Smooth muscle cell (in vitro differentiated cells): ENCODE data around the gene C1orf167. TPM values are rescaled to one million over a fixed set of nuclear protein-coding genes. Genes with fewer than 3 reads are reported as not detected.

Experiments
- DNase-seq: peaks from one replicate; lab custom pipeline; 2025; ENCODE audit not compliant: unreplicated experiment; lab: John Stamatoyannopoulos, UW
- H2AFZ ChIP-seq: fragments of 200-600 bp; sonication (generic); 2 replicates; pipeline ENCODE4 v1.6.0; 2016; ENCODE audit warnings: antibody characterized with exemption, low read depth, mild to moderate bottlenecking
- H3F3A ChIP-seq: fragments of 200-600 bp; sonication (generic); 2 replicates; pipeline ENCODE4 v1.6.0; 2017; ENCODE audit warnings: antibody characterized with exemption, low read depth
- H3K27ac ChIP-seq: fragments of 200-600 bp; sonication (generic); 2 replicates; pipeline ENCODE4 v1.5.1; 2016; ENCODE audit warnings: low read depth, mild to moderate bottlenecking
- H3K27me3 ChIP-seq: fragments of 200-600 bp; sonication (generic); 2 replicates; pipeline ENCODE4 v1.6.1; 2016; ENCODE audit warnings: low read depth, mild to moderate bottlenecking
- H3K36me3 ChIP-seq: fragments of 200-600 bp; sonication (generic); 2 replicates; pipeline ENCODE4 v1.5.1; 2016; ENCODE audit warnings: low read depth
- H3K4me1 ChIP-seq: fragments of 200-600 bp; sonication (generic); 2 replicates; pipeline ENCODE4 v1.5.1; 2016; ENCODE audit warnings: low read depth
- H3K4me2 ChIP-seq: fragments of 200-600 bp; sonication (generic); 2 replicates; pipeline ENCODE4 v1.6.0; 2016; ENCODE audit warnings: mild to moderate bottlenecking
- H3K4me3 ChIP-seq: fragments of 200-600 bp; sonication (generic); 2 replicates; pipeline ENCODE4 v1.5.1; 2016; ENCODE audit warnings: mild to moderate bottlenecking
- H3K79me2 ChIP-seq: fragments of 200-600 bp; sonication (generic); 2 replicates; pipeline ENCODE4 v1.6.0; 2016; ENCODE audit warnings: low read depth, mild to moderate bottlenecking
- H3K9ac ChIP-seq: fragments of 200-600 bp; sonication (generic); 2 replicates; pipeline ENCODE4 v1.6.0; 2016; ENCODE audit warnings: low read depth
- H3K9me3 ChIP-seq: fragments of 200-600 bp; sonication (generic); replicated peaks from 2 replicates; pipeline ENCODE4 v1.5.1; 2016; ENCODE audit warnings: low read depth
- H4K20me1 ChIP-seq: fragments of 200-600 bp; sonication (generic); 2 replicates; pipeline ENCODE4 v1.6.0; 2016; ENCODE audit warnings: low read depth
- WGBS: methylation state at CpG from one replicate; pipeline ENCODE4 v1.1.7; 2016; ENCODE audit warnings: low lambda C conversion rate; 5-methylcytosine and 5-hydroxymethylcytosine counted together
- polyA plus RNA-seq: library from polyadenylated mRNA; unstranded; fragments of >200 nt; fragmentation: Nextera tagmentation; extraction: Ambion mirVana; gene quantifications from 2 replicates; pipeline ENCODE4 v1.2.1, GENCODE V29; 2016
- total RNA-seq: library from RNA; depleted of rRNA; stranded (reverse); fragments of >200 nt; gene quantifications from 2 replicates; pipeline ENCODE4 v1.2.3, GENCODE V29; 2014
- TF ChIP-seq, protein P1 (sequence below): fragments of 200-600 bp; sonication (generic); IDR thresholded peaks from 2 replicates; pipeline ENCODE4 v1.5.1; 2017; ENCODE audit warnings: borderline replicate concordance, mild to moderate bottlenecking, antibody characterized with exemption; ENCODE audit not compliant: insufficient read depth, poor library complexity, severe bottlenecking

The C1orf167 gene
- total and polyA plus RNA-seq, 2 experiments from 2014 or later = 0.70 TPM; not detected in 1

DNA sequence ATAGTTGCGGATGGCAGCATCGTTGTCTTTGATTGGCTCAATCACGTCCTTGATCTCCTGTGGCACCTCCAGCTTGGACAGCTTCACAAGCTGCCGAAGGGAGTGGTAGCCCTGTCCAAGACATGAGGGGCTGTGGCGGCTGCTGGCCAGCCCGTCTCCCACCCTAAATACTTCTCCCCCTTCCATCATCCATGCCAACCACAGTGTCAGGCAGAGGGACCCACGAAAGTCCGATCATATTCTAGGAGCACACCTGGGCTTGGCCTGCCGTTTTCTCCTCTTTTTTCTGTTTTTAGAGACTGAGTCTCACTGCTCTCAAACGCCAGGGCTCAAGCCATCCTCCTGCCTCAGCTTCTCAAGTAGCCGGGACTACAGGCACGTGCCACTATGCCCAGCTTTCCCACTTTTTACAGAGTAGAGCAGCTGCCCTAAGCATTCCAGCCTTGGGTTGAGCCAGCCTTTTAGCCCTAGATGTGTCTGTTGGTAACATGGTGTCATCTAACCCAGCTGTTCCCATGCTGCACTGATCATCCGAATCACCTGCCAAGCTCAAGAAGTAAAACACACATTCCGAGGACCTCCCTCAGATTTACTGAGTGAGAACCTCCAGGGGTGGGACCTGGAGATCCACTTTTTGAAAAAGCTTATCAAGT, 33.4 kb downstream of the C1orf167 start:
- Histone ChIP-seq H3K27me3 (no peaks in the 10 kb centered on the region), H3K4me2 (no peak overlapping the region), H3K4me3 (no peak overlapping the region), H3K36me3 (no peaks in the 10 kb centered on the region), H3F3A (no peaks in the 10 kb centered on the region), H3K4me1 (peaks cover 2% of the 10 kb centered on the region), H2AFZ (no peak overlapping the region), H3K79me2 (no peaks in the 10 kb centered on the region), H4K20me1 (no peaks in the 10 kb centered on the region), H3K9me3 (no peaks in the 10 kb centered on the region), H3K9ac (no peak overlapping the region), H3K27ac (no peak overlapping the region)
- DNase-seq = no peak
- TF ChIP-seq, protein P1, sequence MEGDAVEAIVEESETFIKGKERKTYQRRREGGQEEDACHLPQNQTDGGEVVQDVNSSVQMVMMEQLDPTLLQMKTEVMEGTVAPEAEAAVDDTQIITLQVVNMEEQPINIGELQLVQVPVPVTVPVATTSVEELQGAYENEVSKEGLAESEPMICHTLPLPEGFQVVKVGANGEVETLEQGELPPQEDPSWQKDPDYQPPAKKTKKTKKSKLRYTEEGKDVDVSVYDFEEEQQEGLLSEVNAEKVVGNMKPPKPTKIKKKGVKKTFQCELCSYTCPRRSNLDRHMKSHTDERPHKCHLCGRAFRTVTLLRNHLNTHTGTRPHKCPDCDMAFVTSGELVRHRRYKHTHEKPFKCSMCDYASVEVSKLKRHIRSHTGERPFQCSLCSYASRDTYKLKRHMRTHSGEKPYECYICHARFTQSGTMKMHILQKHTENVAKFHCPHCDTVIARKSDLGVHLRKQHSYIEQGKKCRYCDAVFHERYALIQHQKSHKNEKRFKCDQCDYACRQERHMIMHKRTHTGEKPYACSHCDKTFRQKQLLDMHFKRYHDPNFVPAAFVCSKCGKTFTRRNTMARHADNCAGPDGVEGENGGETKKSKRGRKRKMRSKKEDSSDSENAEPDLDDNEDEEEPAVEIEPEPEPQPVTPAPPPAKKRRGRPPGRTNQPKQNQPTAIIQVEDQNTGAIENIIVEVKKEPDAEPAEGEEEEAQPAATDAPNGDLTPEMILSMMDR = no peak
- 89% methylated on average over 14 of the region's 14 CpGs for WGBS

DNA sequence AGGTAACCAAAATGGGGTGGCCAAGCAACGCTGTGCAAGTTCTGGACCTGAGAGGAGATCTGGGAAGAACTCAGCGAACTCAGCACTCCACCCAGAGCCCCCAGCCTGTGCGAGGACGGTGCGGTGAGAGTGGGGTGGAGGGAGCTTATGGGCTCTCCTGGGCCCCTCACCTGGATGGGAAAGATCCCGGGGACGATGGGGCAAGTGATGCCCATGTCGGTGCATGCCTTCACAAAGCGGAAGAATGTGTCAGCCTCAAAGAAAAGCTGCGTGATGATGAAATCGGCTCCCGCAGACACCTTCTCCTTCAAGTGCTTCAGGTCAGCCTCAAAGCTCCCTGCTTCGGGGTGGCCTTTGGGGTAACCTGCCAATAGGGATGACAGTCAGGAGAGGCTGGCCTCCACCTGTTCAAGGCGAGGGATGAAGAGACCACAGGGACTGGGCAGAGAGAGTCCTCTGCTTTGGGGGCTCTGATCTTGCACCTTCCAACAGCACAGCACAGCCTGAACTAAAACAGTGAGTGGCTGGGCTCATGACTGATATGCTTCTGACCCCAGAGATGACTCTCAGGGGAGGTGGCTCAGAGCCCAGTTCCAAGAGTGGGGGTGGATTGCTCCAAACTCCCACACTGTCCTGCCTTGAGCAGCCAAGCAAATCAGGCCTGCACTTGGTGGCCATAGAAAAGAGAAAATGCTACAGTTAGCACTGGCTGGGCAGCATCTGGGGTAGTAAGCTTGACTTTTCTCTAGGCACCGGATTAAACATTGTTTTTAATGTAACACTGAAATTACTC, 34.2 kb downstream of the C1orf167 start:
- TF ChIP-seq, protein P1 = no peak
- Histone ChIP-seq H3K27ac (no peak overlapping the region), H3K4me3 (no peak overlapping the region), H4K20me1 (no peaks in the 10 kb centered on the region), H2AFZ (no peak overlapping the region), H3K4me1 (peaks cover 2% of the 10 kb centered on the region), H3F3A (no peaks in the 10 kb centered on the region), H3K9ac (no peak overlapping the region), H3K27me3 (no peaks in the 10 kb centered on the region), H3K79me2 (no peaks in the 10 kb centered on the region), H3K36me3 (no peaks in the 10 kb centered on the region), H3K4me2 (no peak overlapping the region), H3K9me3 (no peaks in the 10 kb centered on the region)
- DNase-seq = no peak
- WGBS = 94% methylated on average over 15 of the region's 15 CpGs

DNA sequence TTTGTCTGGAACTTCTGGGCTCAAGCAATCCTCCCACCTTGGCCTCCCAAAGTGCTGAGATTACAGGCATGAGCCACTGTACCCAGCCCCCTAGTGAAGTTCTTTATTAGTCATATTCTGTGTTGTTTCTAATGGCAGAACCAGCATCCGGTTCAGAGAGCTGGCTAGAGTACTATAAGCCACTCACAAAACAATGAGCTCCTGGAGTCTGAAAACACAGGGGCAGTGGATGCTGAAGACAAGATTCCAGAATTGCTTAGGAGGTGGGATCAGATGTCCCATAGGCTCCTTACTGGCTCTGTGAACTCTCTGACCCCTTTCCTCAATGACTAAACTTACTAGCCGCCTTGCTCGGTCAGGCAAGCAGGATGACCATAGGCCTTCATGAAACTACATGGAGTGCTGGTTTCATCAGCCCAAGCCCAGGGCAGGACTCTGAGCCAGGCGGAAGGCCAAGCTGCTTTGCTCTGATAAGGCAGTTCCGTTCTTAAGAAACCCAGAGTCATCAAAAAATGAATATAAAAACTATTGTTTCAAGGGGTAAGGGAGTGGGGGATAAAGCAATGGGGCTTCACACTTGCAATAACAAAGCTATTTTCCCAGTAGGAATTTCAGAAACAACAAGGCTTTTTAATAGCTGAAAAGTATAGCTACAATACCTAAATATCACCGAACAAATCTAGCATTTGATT, 35.7 kb downstream of the C1orf167 start:
- peaks cover 9% of the 10 kb centered on the region for H3K4me1 ChIP-seq
- TF ChIP-seq, protein P1 = no peak
- no peaks in the 10 kb centered on the region for H3K79me2 ChIP-seq
- no peak overlapping the region for H3K9ac ChIP-seq
- 92% methylated on average over 6 of the region's 6 CpGs for WGBS
- no peaks in the 10 kb centered on the region for H3F3A ChIP-seq
- H4K20me1 ChIP-seq = no peaks in the 10 kb centered on the region
- H3K4me2 ChIP-seq = no peak overlapping the region
- DNase-seq = no peak
- H3K36me3 ChIP-seq = no peaks in the 10 kb centered on the region
- H3K4me3 ChIP-seq = no peak overlapping the region
- no peaks in the 10 kb centered on the region for H3K27me3 ChIP-seq
- H2AFZ ChIP-seq = no peak overlapping the region
- H3K9me3 ChIP-seq = no peaks in the 10 kb centered on the region
- no peak overlapping the region for H3K27ac ChIP-seq
